Endothelial cell of umbilical vein (primary cell): ENCODE results near the gene TSHZ1. TPM values are rescaled to one million over a fixed set of nuclear protein-coding genes. Genes with fewer than 3 reads are reported as not detected.

Experiments used
- BruUV-seq: library from RNA; stranded (reverse); fragments of 400-500 nt; replicated peaks from 2 replicates; lab custom pipeline; 2021; lab: Mats Ljungman, UMichigan
- CTCF ChIA-PET: fragments of 300-600, 350-600 bp; sonication (Branson Sonifier 250); formaldehyde crosslinking; loops from one replicate; lab custom pipeline; 2021; ENCODE audit warnings: antibody characterized with exemption, inconsistent platforms; lab: Charles Lee
- POLR2A ChIA-PET: fragments of 300-600, 350-600 bp; sonication (Branson Sonifier 250); formaldehyde crosslinking; loops from one replicate; lab custom pipeline; 2021; ENCODE audit warnings: antibody characterized with exemption, inconsistent platforms; lab: Charles Lee
- DNase-seq: peaks from one replicate; pipeline ENCODE4 v3.0.0-alpha.2; 2011; ENCODE audit warnings: low read depth, low spot score
- FAIRE-seq: peaks from 2 replicates; lab custom pipeline; 2011; peaks lifted over from hg19 to GRCh38; lab: Jason Lieb, UNC
- H2AFZ ChIP-seq: 2 replicates; pipeline ENCODE4 v1.6.0; 2012; ENCODE audit warnings: low read depth, low read length, control low read depth, inconsistent platforms
- H3K27ac ChIP-seq: 2 replicates; pipeline ENCODE4 v1.5.1; 2011; ENCODE audit warnings: low read depth, mild to moderate bottlenecking, control low read depth, low read length, moderate library complexity; ENCODE audit not compliant: insufficient read depth
- H3K27me3 ChIP-seq, 2 experiments: 2 replicates each; pipeline versions ENCODE4 v1.6.0 to v1.6.1; 2011; ENCODE audit warnings: low read length in 2 of 2, mixed read lengths in 1 of 2; ENCODE audit not compliant: control insufficient read depth in 2 of 2, insufficient read depth in 2 of 2
- H3K36me3 ChIP-seq, 2 experiments: 2 replicates in 1 of 2; 3 replicates in 1 of 2; pipeline ENCODE4 v1.5.1; 2011; ENCODE audit warnings: low read length in 2 of 2, mild to moderate bottlenecking in 1 of 2, moderate library complexity in 1 of 2; ENCODE audit not compliant: control insufficient read depth in 2 of 2, insufficient read depth in 2 of 2; ENCODE audit errors: extremely low read depth in 1 of 2
- H3K4me1 ChIP-seq: 3 replicates; pipeline ENCODE4 v1.5.1; 2011; ENCODE audit warnings: mild to moderate bottlenecking, low read length; ENCODE audit not compliant: control insufficient read depth, insufficient read depth; ENCODE audit errors: extremely low read depth
- H3K4me2 ChIP-seq: 2 replicates; pipeline ENCODE4 v1.6.1; 2011; ENCODE audit warnings: low read length, control low read depth, mixed read lengths; ENCODE audit not compliant: insufficient read depth
- H3K4me3 ChIP-seq, 3 experiments: fragments of 200-600 bp in 1 of 3; sonication (generic), shearing (Covaris generic) in 1 of 3; replicated peaks in 1 of 3; 2 replicates each; pipeline ENCODE4 v1.5.1; 2011 to 2016; ENCODE audit warnings: control low read depth in 3 of 3, low read length in 3 of 3, mild to moderate bottlenecking in 2 of 3, inconsistent platforms in 1 of 3, low read depth in 1 of 3, moderate library complexity in 1 of 3; ENCODE audit not compliant: insufficient read depth in 1 of 3
- H3K79me2 ChIP-seq: 2 replicates; pipeline ENCODE4 v1.6.0; 2012; ENCODE audit warnings: low read length, inconsistent platforms; ENCODE audit not compliant: control insufficient read depth, insufficient read depth
- H3K9ac ChIP-seq: replicated peaks from 2 replicates; pipeline ENCODE3; 2011; ENCODE audit warnings: low read length, control low read depth; ENCODE audit not compliant: insufficient read depth; ENCODE audit errors: extremely low read depth
- H3K9me1 ChIP-seq: replicated peaks from 3 replicates; pipeline ENCODE4 v1.6.0; 2011; ENCODE audit warnings: mild to moderate bottlenecking, low read length; ENCODE audit not compliant: control insufficient read depth, insufficient read depth; ENCODE audit errors: extremely low read depth
- H3K9me3 ChIP-seq: replicated peaks from 2 replicates; pipeline ENCODE4 v1.5.1; 2012; ENCODE audit warnings: low read length, inconsistent platforms; ENCODE audit not compliant: control insufficient read depth, insufficient read depth
- H4K20me1 ChIP-seq: replicated peaks from 2 replicates; pipeline ENCODE3; 2011; ENCODE audit warnings: mild to moderate bottlenecking, low read length; ENCODE audit not compliant: control insufficient read depth, insufficient read depth; ENCODE audit errors: extremely low read depth
- EZH2 ChIP-seq: IDR thresholded peaks from 2 replicates; pipeline ENCODE4 v1.6.1; 2012; ENCODE audit warnings: borderline replicate concordance, low read depth, mild to moderate bottlenecking, moderate library complexity, low read length, inconsistent platforms; ENCODE audit not compliant: severe bottlenecking
- FOS ChIP-seq: IDR thresholded peaks from 2 replicates; pipeline ENCODE4 v1.6.1; 2011; ENCODE audit warnings: mild to moderate bottlenecking, low read length, moderate library complexity, borderline replicate concordance; ENCODE audit not compliant: insufficient read depth
- GATA2 ChIP-seq: IDR thresholded peaks from 2 replicates; pipeline ENCODE4 v1.7.0; 2011; ENCODE audit warnings: low read depth, mild to moderate bottlenecking, moderate library complexity, mixed read lengths, low read length; ENCODE audit not compliant: insufficient read length, insufficient read depth
- JUN ChIP-seq: IDR thresholded peaks from 2 replicates; pipeline ENCODE4 v1.6.1; 2011; ENCODE audit warnings: borderline replicate concordance, low read depth; ENCODE audit not compliant: insufficient read length, insufficient read depth
- MYC ChIP-seq: IDR thresholded peaks from one replicate; pipeline ENCODE4 v1.6.1; 2011; ENCODE audit warnings: mild to moderate bottlenecking, low read depth, low read length
- POLR2A ChIP-seq: IDR thresholded peaks from 2 replicates; pipeline ENCODE4 v1.6.1; 2012; ENCODE audit warnings: low read depth, mild to moderate bottlenecking, control low read depth, low read length
- POLR2AphosphoS5 ChIP-seq: IDR thresholded peaks from 2 replicates; pipeline ENCODE4 v1.6.1; 2012; ENCODE audit warnings: low read depth, mild to moderate bottlenecking, control low read depth, low read length, moderate library complexity; ENCODE audit not compliant: insufficient read depth
- dilution Hi-C: fragments of 300-500 bp; cut with MboI; formaldehyde crosslinking; loops from one replicate; pipeline ENCODE4 v1.15.0; 2019; ENCODE audit warnings: low sequenced_read_pairs; ENCODE audit not compliant: extremely low pct_ligation_motif_present
- intact Hi-C: fragments of 100-400 bp; cut with micrococcal nuclease; formaldehyde crosslinking; loops from one replicate; pipeline ENCODE4 v1.10.0; 2022
- polyA plus RNA-seq, 4 experiments: library from polyadenylated mRNA; depleted of rRNA in 3 of 4; stranded (reverse) in 3 of 4; unstranded in 1 of 4; fragments of >200 nt; gene quantifications; 2 replicates each; pipeline versions ENCODE4 v1.2.1 to v1.2.3, GENCODE V29; 2011 to 2012; ENCODE audit warnings: missing spikeins in 1 of 4
- total RNA-seq: library from RNA; stranded (reverse); gene quantifications from 2 replicates; pipeline ENCODE4 v1.2.3, GENCODE V29; 2021
- TF ChIP-seq, protein P1 (sequence below): IDR thresholded peaks from 2 replicates; pipeline ENCODE4 v1.6.1; 2011; ENCODE audit not compliant: insufficient read depth, insufficient read length
- TF ChIP-seq, protein P2 (sequence below), 2 donors: IDR thresholded peaks; 1 replicate in 1 of 2; 2 replicates in 1 of 2; pipeline ENCODE4 v1.5.1; 2011; ENCODE audit warnings: low read length in 2 of 2, mild to moderate bottlenecking in 2 of 2, moderate library complexity in 2 of 2, control low read depth in 1 of 2, inconsistent platforms in 1 of 2, low read depth in 1 of 2; ENCODE audit not compliant: insufficient read depth in 1 of 2; ENCODE audit errors: extremely low read depth in 1 of 2

Gene TSHZ1
- total and polyA plus RNA-seq, 2 donors (not counting 3 experiments of a cell fraction or from before 2014, with no cell fraction given) = 4.2 to 10.2 TPM

DNA sequence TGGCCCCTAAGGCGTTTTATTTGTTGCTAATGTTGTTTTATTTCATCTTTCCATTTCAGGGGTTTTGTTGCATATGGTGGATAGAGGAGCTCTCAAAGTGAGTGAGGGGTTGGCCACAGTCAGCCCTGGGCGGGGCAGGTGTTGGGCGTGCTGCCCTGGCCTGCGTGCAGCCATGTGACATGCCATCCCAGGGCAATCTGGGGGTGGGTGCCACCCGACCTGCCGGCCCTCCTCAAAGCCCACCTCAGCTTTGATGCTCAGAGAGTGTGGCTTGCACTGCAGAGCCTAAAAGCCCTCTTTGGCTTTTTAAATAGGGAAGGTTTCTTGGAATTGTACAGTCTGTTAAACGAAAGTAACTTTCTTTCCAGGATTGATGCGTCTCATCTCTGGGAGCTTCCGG is 18.4 kb downstream of the TSHZ1 start:
- DNase-seq (no peak), FAIRE-seq (no peak)
- Histone ChIP-seq H3K36me3 (peaks cover 0 to 3% of the 10 kb centered on the region in 2 experiments), H3K27ac (peak overlapping the region; percentile 66), H3K4me3 (no peak overlapping the region), H3K4me1 (peaks cover 43% of the 10 kb centered on the region), H3K9me3 (no peaks in the 10 kb centered on the region), H3K9ac (no peak overlapping the region), H3K27me3 (no peaks in the 10 kb centered on the region), H3K79me2 (peaks cover 11% of the 10 kb centered on the region), H3K4me2 (no peak overlapping the region), H3K9me1 (no peaks in the 10 kb centered on the region), H2AFZ (no peak overlapping the region), H4K20me1 (no peaks in the 10 kb centered on the region)
- TF ChIP-seq MYC = no peak
- TF ChIP-seq POLR2A = no peak
- TF ChIP-seq, protein P1, sequence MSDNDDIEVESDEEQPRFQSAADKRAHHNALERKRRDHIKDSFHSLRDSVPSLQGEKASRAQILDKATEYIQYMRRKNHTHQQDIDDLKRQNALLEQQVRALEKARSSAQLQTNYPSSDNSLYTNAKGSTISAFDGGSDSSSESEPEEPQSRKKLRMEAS = no peak
- TF ChIP-seq POLR2AphosphoS5 = no peak
- no peak for TF ChIP-seq EZH2
- TF ChIP-seq, protein P2, sequence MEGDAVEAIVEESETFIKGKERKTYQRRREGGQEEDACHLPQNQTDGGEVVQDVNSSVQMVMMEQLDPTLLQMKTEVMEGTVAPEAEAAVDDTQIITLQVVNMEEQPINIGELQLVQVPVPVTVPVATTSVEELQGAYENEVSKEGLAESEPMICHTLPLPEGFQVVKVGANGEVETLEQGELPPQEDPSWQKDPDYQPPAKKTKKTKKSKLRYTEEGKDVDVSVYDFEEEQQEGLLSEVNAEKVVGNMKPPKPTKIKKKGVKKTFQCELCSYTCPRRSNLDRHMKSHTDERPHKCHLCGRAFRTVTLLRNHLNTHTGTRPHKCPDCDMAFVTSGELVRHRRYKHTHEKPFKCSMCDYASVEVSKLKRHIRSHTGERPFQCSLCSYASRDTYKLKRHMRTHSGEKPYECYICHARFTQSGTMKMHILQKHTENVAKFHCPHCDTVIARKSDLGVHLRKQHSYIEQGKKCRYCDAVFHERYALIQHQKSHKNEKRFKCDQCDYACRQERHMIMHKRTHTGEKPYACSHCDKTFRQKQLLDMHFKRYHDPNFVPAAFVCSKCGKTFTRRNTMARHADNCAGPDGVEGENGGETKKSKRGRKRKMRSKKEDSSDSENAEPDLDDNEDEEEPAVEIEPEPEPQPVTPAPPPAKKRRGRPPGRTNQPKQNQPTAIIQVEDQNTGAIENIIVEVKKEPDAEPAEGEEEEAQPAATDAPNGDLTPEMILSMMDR (IDR thresholded peaks at IDR 0.05; ENCODE audit: extremely low read depth in 1 of 2, insufficient read depth in 1 of 2, low read depth in 1 of 2, low read length in 2 of 2) = no peak
- TF ChIP-seq GATA2 = no peak
- TF ChIP-seq FOS = no peak
- TF ChIP-seq JUN = no peak
- intact Hi-C loops = no loop called here
- CTCF ChIA-PET = interaction anchor here (2.4 kb wide), 1 partner anchor 8 kb away, joined by 10 read pairs; no protein-coding TSS in a partner anchor
- no TSS peak for BruUV-seq
- POLR2A ChIA-PET = no interaction called here
- dilution Hi-C loops = no loop called here
